ENCODE data around the gene ATP11B. TPM values are rescaled to one million over a fixed set of nuclear protein-coding genes. Genes with fewer than 3 reads are reported as not detected.
A peak's percentile ranks its signal among the peaks of the same experiment; 100 is the strongest.

ATP11B gene
- 33.0 TPM for total RNA-seq
- long read RNA-seq, full-length matches to known transcripts: 3 of 6 reads
- long read RNA-seq, partial matches to known transcripts: 0 of 6 reads
- long read RNA-seq, other reads (novel, unspliced or antisense): 3 of 6 reads

GRCh38 chr3:182792901-182793662 lies at the start of gene ATP11B:
Gene ATP11B (plus strand): TSS chr3:182793504. CDS start chr3:182793760, 256 bp downstream.
- intact Hi-C loops (cut with DNase I): loop anchor here (2.0 to 10.0 kb wide), 3 partner anchors 44 to 182 kb away; no protein-coding TSS in a partner anchor
- peak; percentile 92 for ATAC-seq
- DNase-seq (ENCODE audit: missing footprints): peak; percentile 91

GRCh38 chr3:182746959-182747358 lies 46.3 kb upstream of the ATP11B start:
- DNase-seq (ENCODE audit: missing footprints) (no peak), ATAC-seq (no peak)
- intact Hi-C loops (cut with DNase I): no loop called here

- intact Hi-C loops (cut with DNase I): no loop called here
- DNase-seq (ENCODE audit: missing footprints) (no peak), ATAC-seq (no peak)
Observed at GRCh38 chr3:182755308-182755707, 38.0 kb upstream of the ATP11B start.

- DNase-seq (ENCODE audit: missing footprints): no peak
Observed at GRCh38 chr3:182755712-182756111, 37.6 kb upstream of the ATP11B start.

GRCh38 chr3:182760576-182761164 lies 32.6 kb upstream of the ATP11B start:
- ATAC-seq (no peak), DNase-seq (ENCODE audit: missing footprints) (no peak)
- intact Hi-C loops (cut with DNase I): no loop called here

More at GRCh38 chr3:182755712-182756111, 37.6 kb upstream of the ATP11B start:
- no peak for ATAC-seq
- intact Hi-C loops (cut with DNase I): no loop called here

GRCh38 chr3:182763896-182764295 lies 29.4 kb upstream of the ATP11B start:
- intact Hi-C loops (cut with DNase I): no loop called here
- ATAC-seq (no peak), DNase-seq (ENCODE audit: missing footprints) (no peak)

GRCh38 chr3:182765287-182765686 lies 28.0 kb upstream of the ATP11B start:
- no peak for DNase-seq (ENCODE audit: missing footprints)
- intact Hi-C loops (cut with DNase I): no loop called here
- no peak for ATAC-seq

GRCh38 chr3:182766099-182766498 lies 27.2 kb upstream of the ATP11B start:
- ATAC-seq: no peak
- intact Hi-C loops (cut with DNase I): no loop called here
- DNase-seq (ENCODE audit: missing footprints): no peak

- intact Hi-C loops (cut with DNase I): no loop called here
- DNase-seq (ENCODE audit: missing footprints) (no peak), ATAC-seq (no peak)
Observed at GRCh38 chr3:182768413-182768812, 24.9 kb upstream of the ATP11B start.

GRCh38 chr3:182769673-182770072 lies 23.6 kb upstream of the ATP11B start:
- DNase-seq (ENCODE audit: missing footprints) (no peak), ATAC-seq (no peak)
- intact Hi-C loops (cut with DNase I): no loop called here

- intact Hi-C loops (cut with DNase I): no loop called here
- DNase-seq (ENCODE audit: missing footprints): no peak
- no peak for ATAC-seq
Observed at GRCh38 chr3:182782149-182782548, 11.2 kb upstream of the ATP11B start.

- DNase-seq (ENCODE audit: missing footprints) (no peak), ATAC-seq (no peak)
- intact Hi-C loops (cut with DNase I): no loop called here
Observed at GRCh38 chr3:182783106-182783505, 10.2 kb upstream of the ATP11B start.

GRCh38 chr3:182784542-182784941 lies 8.8 kb upstream of the ATP11B start:
- no peak for DNase-seq (ENCODE audit: missing footprints)
- intact Hi-C loops (cut with DNase I): no loop called here
- ATAC-seq: no peak

- intact Hi-C loops (cut with DNase I): no loop called here
- no peak for ATAC-seq
- DNase-seq (ENCODE audit: missing footprints): no peak
Observed at GRCh38 chr3:182785142-182785541, 8.2 kb upstream of the ATP11B start.

GRCh38 chr3:182785756-182786155 lies 7.5 kb upstream of the ATP11B start:
- intact Hi-C loops (cut with DNase I): no loop called here
- no peak for DNase-seq (ENCODE audit: missing footprints)

GRCh38 chr3:182786564-182787196 lies 6.6 kb upstream of the ATP11B start:
- intact Hi-C loops (cut with DNase I): no loop called here
- no peak for DNase-seq (ENCODE audit: missing footprints)

More at GRCh38 chr3:182785756-182786155, 7.5 kb upstream of the ATP11B start:
- no peak for ATAC-seq

GRCh38 chr3:182787302-182788036 lies 5.8 kb upstream of the ATP11B start:
- intact Hi-C loops (cut with DNase I): no loop called here
- DNase-seq (ENCODE audit: missing footprints): no peak
- ATAC-seq: no peak

More at GRCh38 chr3:182786564-182787196, 6.6 kb upstream of the ATP11B start:
- ATAC-seq: no peak

GRCh38 chr3:182789371-182789770 lies 3.9 kb upstream of the ATP11B start:
- intact Hi-C loops (cut with DNase I): no loop called here
- no peak for DNase-seq (ENCODE audit: missing footprints)
- no peak for ATAC-seq

- intact Hi-C loops (cut with DNase I): loop anchor here (5.0 to 10.0 kb wide), 2 partner anchors 47 to 184 kb away; no protein-coding TSS in a partner anchor
- ATAC-seq (no peak), DNase-seq (ENCODE audit: missing footprints) (no peak)
Observed at GRCh38 chr3:182790612-182791011, 2.7 kb upstream of the ATP11B start.
